HG03378 (cell line): ENCODE measurements around the gene GFAP.

Experiments
- ATAC-seq: cut with Tn5 transposase; IDR thresholded peaks from one replicate; pipeline ENCODE4 v1.9.1; 2021; ENCODE audit warnings: mild to moderate bottlenecking, moderate library complexity; ENCODE audit not compliant: unreplicated experiment

GFAP gene

DNA sequence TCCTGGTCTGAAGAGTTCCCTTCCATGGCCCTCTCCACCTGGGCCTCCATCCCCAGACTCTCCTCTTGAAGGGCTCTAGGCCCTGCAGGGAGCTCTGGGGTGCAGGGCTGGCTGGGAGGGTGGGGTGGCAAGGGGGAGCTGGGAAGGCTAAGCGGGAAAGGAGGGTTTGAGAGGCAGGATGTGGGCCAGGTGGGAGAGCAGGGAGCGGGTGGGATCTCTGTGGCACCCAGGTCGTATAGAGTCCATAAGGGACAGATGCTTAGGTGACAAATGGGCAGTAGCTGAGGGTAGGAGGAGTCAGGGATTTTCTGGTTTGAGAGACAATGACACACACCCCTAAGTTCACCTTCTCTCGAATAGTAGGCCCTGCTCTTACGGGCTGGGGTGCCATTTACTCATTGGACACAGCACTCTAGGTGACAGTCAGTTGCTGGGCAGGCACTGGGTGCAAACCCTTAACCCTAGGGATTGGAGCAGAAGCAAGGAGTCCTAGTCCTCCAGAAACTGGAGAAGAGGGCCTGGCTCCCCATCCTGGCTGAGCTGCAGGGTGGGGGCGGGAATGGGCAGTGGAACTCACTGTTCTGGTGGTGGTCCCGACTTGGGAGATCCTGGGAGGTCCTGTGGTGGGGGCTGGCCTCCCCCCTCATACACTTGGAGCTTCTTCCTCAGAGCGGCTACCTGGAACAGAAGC lies 16.9 kb upstream of the GFAP start:
- no peak for ATAC-seq

GRCh38 chr17:44931376-44931775 lies 16.1 kb upstream of the GFAP start:
- no peak for ATAC-seq

DNA sequence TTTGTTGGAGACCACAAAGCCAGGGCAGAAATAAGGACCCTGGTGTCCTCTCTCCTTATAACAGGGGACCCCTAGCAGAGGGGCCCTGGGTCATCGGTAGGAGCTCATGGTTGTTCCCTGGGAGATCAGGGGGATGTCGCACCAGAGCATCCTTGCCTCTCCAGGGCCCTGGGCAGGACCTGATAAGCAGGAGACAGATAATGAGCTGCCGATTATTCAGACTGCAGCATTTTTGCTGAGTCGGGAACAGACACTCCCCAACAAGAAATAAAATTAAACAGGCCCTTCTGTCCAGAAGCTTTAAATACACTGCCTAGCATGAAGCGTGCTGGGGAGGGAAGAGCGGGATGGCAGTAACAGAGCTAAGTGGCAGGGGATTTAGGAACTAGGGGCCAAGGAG lies 15.4 kb upstream of the GFAP start:
- no peak for ATAC-seq

DNA sequence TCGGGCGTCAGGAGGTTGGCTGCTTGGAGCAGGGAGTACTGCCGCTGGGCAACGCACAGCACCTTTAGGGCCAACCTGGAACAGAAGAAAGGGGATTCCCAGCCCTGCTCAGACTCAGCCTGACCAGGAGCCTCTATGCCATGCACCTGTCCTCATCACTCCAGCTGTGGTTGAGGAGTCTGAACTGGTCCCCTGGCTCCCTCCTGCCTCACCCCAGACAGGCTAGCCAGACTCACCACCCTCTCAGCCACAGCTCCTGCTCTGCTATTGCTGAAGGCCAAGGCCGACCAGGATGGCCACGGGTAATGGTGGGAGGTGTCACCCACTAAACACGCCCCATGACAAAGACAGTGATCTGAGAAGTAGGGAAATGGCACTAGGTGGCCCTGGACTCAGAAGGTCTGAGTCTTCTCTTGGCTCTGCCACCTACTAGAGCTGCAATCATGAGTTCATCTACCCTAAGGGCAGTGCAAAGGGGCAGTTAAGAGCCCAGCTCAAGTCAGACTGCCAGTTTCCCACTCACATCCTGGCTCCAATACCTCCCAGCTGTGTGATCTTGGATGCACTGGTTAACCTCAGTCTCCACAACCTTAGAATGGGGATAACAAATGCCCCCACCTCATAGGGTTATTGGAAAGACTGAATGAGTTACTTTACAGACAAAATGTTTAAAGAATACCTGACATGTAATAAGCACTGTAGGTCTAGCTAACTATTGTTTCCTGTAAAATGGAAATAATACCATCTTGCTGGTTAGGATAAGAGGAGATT lies 13.8 kb upstream of the GFAP start:
- ATAC-seq, result no peak

DNA sequence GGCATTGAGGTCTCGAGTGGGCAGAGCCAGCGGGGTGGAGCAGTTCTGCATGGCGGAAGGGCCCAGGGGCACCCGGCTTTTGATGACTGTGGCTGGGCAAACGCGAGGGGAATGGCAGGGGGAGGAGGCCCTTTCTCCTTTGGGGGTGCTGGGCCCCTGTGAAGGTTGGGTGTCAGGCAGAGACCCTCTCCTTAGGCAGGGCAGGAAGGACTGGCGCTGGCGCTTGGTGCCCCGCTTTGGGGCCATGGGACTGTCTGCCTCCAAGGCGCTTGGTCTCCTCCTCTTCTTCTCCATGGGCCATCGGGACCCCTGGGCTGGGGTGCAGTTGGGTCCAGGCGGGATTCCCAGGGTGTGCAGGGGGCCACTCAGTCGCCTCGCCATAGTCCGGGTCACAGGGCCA lies 12.8 kb upstream of the GFAP start:
- ATAC-seq, result no peak

DNA sequence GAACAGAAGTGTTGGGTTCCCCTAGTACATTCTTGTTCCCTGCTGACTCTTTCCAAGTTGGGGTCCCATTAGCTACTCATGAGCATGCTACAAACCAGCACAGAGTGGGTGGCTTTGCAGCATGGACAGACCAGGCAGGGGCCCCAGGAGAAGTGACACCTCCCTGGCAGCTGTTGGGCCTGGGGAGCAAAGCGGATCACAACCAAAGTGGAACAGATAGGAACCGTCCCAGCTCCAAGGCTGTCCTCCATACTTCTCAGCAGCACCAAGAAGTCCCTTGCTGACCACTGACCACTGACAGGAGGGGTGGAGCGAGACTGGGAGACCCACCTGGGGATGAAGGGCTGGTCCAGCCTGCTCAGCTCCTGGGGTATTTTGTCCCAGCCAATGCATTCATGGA lies 12.4 kb upstream of the GFAP start:
- no peak for ATAC-seq

DNA sequence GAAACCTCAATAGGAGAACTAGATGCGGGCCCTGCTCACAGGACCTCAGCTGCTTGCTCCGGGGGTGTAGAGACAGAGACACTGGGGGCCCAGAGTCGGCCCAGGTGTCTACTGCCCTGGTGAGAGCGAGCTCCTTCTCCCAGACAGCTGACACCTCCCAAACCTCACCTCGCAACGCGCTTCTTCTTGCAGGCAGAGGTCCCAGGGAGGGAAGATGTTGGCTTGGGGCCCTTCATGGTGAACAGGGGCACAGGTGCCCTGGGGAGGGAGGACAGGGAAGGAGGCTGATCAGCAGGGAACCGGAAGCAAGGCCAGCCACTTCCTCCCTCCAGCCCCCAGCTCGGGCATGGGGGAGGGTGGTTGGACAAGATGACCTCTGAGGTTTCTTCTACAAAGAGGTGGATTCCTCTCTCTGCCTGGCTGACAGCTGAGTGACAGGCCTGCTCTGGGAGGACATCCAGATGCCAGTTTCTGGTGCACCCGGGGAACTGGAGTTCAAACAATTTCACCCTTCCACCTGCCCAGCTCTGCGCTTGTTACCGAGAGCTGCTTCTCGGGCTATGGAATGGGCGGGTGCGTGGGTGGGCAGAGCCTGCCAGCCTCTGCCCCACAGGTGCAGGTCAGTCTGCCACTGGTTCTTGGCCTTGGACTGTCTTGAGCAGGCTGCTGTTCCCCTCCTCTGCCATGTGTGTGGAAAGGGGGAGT lies 11.7 kb upstream of the GFAP start:
- ATAC-seq, result no peak

DNA sequence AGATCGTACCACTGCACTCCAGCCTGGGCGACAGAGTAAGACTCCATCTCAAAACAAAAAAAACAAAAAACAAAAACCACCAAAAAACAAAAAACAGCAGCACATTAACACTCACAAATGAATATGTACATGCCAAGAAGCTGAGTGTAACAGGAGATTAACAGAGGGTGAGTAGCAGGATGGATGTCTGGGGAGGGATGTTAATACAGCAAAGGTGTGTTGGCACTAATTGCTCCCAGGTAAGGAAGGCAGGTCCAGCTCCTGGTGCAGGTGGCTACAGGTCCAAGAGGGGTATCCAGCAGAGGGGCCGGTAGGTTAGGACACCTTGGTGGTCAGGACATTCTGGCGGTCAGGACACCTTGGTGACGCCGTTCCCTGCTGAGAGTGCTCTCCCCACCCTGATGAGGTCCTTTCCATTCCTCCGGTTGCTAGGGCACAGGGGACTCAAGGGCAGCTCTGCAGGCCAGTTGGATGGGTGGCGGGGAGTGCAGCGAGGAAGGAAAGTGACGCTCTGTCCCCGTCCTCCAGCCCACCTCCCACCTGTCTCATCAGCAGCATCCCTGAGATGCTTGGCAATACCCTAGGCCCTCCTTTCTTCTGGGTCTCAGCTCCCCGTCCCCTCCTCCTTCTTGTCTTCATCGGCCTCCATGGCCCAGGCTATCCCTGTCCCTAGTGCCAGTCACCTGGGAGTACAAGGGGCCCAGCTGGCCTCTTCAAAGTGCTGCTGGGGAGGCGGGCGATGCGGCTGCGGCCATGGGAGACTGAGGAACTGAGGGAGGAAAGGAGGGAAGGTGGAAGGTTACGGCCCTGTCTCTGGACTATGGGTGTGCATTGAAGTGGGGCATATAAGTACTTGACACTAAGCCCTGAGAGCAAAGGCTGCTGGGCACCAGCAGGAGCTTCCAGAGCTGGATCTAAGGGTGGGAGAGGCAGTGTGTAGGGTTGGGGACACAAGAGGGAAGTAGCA lies 10.7 kb upstream of the GFAP start:
- ATAC-seq, result no peak

GRCh38 chr17:44924107-44924544 lies 8.8 kb upstream of the GFAP start:
- ATAC-seq, result no peak

DNA sequence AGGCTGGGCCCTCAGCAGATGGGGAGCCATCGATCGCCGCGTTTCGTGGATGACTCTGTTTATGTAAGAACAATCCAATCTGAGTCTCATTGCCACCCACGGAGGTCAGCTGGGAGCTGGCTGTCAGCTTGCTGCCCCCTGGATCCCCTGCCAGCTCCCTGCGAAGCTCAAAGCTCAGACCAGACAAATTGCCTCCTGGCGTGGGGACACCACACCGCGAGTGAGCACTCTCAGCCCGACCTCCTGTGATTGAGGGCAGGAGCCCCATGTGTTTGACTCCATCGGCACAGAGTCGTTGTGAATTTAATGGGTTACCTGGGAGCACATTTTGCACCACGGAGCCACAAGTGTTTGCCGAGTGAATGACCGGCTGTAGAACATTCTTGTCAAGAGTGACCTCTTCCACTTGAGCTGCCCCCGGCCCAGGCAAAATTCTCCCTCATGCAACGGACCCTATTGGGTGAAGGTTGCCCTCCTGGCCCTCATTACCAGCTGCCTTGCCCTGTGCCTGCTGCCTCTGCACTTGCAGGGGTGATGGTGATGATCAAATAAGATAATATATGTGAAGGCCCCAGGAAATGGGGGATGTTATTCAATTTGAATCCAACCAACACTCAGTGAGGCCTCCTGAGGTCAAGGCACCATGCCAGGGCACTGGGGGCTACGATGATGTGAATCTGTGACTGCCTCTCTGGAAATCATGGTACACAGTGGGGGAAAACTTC lies 7.6 kb upstream of the GFAP start:
- no peak for ATAC-seq

DNA sequence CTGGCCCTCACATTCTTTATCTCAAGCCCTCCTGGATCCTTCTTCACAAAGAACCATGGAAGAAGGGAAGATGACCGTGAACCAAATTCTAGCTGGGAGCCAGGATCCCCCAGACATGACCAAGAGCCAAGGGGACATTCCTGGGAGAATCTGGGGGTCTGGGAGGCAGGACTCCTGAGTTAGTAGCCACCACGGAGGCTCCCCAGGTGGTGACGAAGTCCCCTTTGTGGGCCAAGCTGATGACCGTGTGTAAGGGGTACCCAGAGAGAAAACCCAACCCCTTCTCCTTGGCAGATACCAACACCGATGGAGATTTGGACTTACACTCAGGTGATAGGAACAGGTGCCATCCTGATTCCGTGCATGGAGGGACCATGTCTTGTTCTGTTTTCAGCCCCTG lies 6.8 kb upstream of the GFAP start:
- no peak for ATAC-seq

DNA sequence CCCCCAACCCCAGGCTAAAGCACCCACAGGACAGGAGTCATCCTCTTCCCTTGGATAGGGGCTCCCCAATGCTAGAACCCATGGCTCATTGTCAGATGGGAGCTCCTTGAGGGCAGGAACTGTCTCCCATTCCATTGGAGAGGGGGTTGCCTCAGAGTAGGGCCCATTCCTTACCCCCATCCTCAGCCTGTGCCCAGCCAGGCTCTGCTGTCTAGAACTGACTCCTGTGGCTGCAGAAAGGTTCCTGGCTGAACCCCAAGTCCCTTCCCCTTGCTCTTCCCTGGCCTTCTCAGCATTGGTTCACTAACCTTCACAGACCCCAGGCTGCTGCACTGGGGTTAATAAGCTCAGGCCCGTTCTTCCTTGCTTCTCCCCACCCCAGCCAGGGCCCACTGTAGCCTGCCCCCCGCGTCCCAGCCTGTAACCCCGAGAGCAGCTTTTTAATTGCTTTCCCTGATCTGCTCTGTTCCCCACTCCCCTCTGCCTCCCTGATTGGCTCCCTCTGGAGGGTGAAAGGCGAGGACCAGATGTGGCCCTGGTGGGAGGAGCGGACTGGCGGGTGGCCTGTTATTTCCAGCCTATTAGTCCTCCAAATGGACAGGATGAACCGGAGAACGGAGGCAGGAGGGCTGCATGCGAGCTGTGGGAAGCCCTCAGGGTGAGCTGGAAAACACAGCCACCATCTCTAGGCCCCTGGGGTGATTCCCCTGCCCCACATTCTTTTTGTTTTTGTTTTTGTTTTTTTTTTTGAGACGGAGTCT lies 6.0 kb upstream of the GFAP start:
- no peak for ATAC-seq

- no peak for ATAC-seq
These were observed 5.3 kb upstream of the GFAP start for GRCh38 chr17:44920565-44920940.

GRCh38 chr17:44919885-44920564 lies 4.7 kb upstream of the GFAP start:
- peak; percentile 64 for ATAC-seq

DNA sequence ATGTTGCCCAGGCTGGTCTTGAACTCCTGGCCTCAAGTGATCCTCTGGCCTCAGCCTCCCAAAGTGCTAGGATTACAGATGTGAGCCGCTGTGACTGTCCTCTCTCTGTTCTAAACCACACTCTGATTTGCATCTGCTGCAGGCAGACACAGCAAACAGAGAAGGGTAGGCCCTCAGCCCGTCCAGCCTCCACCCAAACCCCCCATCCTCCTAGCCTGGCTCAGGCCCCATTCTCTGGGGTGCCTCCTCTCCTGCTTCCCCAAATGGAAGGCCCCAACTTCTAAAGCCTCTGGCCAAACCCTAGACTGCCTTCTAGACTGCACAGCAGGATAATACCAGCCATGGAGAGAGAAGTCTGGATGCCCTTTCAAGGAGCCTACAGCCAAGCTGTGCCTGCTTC lies 4.1 kb upstream of the GFAP start:
- no peak for ATAC-seq

DNA sequence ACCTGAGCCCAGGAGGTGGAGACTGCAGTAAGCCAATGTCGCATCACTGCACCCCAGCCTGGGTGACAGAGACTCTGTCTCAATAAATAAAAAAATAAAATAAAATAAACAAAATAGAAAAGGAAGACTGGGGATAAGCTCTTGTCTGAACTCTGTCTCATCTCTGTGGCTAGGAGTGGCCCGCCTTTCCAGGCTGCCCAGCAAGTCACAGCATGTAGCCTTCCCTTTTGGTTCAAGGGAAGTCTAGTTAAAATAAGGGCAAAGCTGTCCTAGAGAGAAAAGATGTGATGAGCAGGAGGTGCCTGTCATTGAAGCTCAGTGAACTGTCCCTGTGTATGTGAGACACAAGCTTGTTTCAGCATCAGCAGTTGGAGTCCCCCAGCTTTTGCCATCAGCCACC lies 2.7 kb upstream of the GFAP start:
- no peak for ATAC-seq

- no peak for ATAC-seq
These were observed 2.2 kb upstream of the GFAP start for GRCh38 chr17:44917456-44917855.

GRCh38 chr17:44916781-44917241 lies 1.5 kb upstream of the GFAP start:
- ATAC-seq, result no peak
